D721Med (cell line): ENCODE data around the gene TLL1.

Source experiments
- DNase-seq: peaks from one replicate; pipeline ENCODE4 v3.0.0; 2011; ENCODE audit warnings: low spot score; ENCODE audit not compliant: insufficient read length
- FAIRE-seq: peaks from 2 replicates; lab custom pipeline; 2011; peaks lifted over from hg19 to GRCh38; lab: Jason Lieb, UNC
- TF ChIP-seq, protein P1 (sequence below): IDR thresholded peaks from 2 replicates; pipeline ENCODE4 v1.5.1; 2012; ENCODE audit warnings: mild to moderate bottlenecking, control low read depth; ENCODE audit not compliant: insufficient read depth; ENCODE audit errors: missing control alignments

The TLL1 gene

DNA sequence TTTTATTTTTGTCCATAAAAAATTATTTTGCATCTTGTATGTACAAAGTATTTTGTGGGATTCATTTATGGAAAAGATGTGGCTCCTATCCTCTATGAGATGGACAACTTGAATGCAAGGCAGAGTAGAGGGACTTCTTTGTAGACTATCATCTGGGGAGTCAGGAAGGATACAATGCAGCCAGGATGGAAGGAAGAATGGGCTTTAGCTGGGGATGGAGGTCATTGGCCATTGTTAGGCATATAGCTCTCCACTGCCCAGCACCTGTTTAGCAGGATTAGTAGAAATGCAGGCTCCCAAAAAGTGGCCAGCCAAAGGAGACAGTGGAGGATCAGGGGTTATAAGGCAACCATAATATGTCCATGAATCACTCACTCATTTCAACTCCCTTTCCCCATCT, 5.1 kb upstream of the TLL1 start:
- DNase-seq (no peak), FAIRE-seq (no peak)
- TF ChIP-seq, protein P1, sequence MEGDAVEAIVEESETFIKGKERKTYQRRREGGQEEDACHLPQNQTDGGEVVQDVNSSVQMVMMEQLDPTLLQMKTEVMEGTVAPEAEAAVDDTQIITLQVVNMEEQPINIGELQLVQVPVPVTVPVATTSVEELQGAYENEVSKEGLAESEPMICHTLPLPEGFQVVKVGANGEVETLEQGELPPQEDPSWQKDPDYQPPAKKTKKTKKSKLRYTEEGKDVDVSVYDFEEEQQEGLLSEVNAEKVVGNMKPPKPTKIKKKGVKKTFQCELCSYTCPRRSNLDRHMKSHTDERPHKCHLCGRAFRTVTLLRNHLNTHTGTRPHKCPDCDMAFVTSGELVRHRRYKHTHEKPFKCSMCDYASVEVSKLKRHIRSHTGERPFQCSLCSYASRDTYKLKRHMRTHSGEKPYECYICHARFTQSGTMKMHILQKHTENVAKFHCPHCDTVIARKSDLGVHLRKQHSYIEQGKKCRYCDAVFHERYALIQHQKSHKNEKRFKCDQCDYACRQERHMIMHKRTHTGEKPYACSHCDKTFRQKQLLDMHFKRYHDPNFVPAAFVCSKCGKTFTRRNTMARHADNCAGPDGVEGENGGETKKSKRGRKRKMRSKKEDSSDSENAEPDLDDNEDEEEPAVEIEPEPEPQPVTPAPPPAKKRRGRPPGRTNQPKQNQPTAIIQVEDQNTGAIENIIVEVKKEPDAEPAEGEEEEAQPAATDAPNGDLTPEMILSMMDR = no peak

DNA sequence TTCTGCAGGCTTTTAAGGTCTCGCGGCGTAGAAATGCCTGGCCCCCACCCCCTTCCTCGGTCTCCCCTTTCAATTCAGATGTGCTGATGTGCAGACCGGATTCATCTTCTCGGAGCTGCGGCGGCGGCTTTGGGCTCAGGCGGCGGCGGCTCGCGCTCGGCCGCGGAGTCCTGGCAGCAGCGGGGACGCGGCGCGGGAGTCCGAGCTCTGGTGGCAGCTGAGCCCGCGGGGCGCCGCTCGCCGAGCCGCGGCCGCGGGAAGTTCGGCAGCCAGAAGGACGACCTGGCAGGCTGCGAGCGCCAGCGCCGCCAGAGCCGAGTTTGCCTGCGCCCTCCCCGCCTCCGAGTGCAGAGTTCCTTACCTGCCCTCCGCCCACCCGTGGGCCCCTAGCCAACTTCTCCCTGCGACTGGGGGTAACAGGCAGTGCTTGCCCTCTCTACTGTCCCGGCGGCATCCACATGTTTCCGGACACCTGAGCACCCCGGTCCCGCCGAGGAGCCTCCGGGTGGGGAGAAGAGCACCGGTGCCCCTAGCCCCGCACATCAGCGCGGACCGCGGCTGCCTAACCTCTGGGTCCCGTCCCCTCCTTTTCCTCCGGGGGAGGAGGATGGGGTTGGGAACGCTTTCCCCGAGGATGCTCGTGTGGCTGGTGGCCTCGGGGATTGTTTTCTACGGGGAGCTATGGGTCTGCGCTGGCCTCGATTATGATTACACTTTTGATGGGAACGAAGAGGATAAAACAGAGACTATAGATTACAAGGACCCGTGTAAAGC, 448 bp downstream of the TLL1 start:
- no peak for FAIRE-seq
- TF ChIP-seq, protein P1 = no peak
- peak; percentile 23 for DNase-seq

- FAIRE-seq = no peak
Measured at GRCh38 chr4:165874072-165874790, 1.2 kb downstream of the TLL1 start.

DNA sequence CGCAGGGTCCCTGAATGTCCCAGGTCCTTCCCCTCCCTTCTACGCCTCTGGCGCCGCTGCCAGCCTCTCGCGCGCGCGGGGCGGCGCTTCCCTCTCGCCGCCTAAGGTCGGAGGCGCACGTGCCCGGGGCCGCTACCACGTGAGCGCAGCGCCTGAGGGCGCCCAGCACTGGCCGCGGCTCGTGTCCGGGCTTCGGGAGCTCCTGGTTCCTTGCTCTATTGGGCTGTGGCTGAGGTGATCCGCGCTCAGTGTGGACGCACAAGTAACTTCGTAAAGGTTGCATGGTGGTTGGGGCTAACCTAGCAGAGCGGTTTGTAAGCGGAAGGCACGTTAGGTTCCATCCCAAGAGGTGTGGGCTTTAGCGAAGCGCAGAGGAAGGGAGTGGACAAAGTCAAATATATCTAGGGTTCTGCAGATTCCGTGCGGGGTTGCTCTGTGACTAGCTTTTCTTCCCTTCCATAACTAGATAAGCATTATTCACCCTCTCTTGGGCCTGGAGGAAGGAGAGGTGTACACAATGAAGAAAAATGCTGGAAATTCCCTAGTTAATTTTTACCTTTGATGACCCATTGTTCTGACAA, 1.8 kb downstream of the TLL1 start:
- TF ChIP-seq, protein P1 = no peak
- FAIRE-seq = no peak
- DNase-seq = no peak

More at GRCh38 chr4:165874072-165874790, 1.2 kb downstream of the TLL1 start:
- TF ChIP-seq, protein P1 = no peak
- no peak for DNase-seq

- FAIRE-seq (no peak), DNase-seq (no peak)
- TF ChIP-seq, protein P1 = no peak
Measured at GRCh38 chr4:165875446-165875845, 2.4 kb downstream of the TLL1 start.

DNA sequence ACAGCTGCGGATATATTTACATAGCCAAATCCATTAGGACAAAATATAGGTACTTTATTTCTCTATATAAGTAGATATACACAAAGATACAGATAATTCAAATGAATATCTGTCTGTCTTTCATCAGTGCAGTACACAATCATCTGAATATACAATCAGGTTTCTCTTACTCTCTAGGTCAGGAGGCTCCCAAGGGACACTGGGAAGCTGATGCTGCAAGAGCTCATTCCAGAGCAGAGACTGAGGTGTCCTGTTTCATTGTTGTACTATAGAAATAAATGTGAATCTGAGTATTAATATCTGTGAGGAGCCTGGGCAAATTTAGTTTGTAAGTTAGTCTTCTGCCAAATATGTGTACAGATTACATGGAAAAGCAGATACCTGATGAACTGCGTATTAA, 4.2 kb downstream of the TLL1 start:
- FAIRE-seq (no peak), DNase-seq (no peak)
- TF ChIP-seq, protein P1 = no peak
